HL-60 (cell line): ENCODE measurements around the gene INAFM2.

Experiments
- DNase-seq, 2 experiments: peaks; one replicate each; pipeline ENCODE4 v3.0.0-alpha.2; 2010 to 2020; ENCODE audit warnings: low read depth in 1 of 2, low spot score in 1 of 2
- H3K27ac ChIP-seq: fragments of 250-450 bp; sonication (Bioruptor Pico); replicated peaks from 2 replicates; pipeline ENCODE4 v1.5.1; 2020; ENCODE audit warnings: mild to moderate bottlenecking, moderate library complexity
- H3K27me3 ChIP-seq: fragments of 250-450 bp; sonication (Bioruptor Pico); 2 replicates; pipeline ENCODE4 v1.5.1; 2021; ENCODE audit warnings: mild to moderate bottlenecking, moderate library complexity; ENCODE audit not compliant: insufficient read depth, poor library complexity, severe bottlenecking
- H3K4me3 ChIP-seq: replicated peaks from 2 replicates; pipeline ENCODE4 v1.5.1; 2011; ENCODE audit warnings: mild to moderate bottlenecking, control low read depth, low read length; ENCODE audit not compliant: insufficient read depth
- CTCF ChIP-seq: IDR thresholded peaks from one replicate; pipeline ENCODE4 v1.5.1; 2011; ENCODE audit warnings: low read length, control low read depth, inconsistent platforms; ENCODE audit not compliant: insufficient read depth
- GABPA ChIP-seq: IDR thresholded peaks from 2 replicates; pipeline ENCODE4 v1.6.1; 2012; ENCODE audit warnings: low read depth
- POLR2AphosphoS5 ChIP-seq: IDR thresholded peaks from 2 replicates; pipeline ENCODE4 v1.6.1; 2012; ENCODE audit warnings: low read depth
- REST ChIP-seq: IDR thresholded peaks from 2 replicates; pipeline ENCODE4 v1.6.1; 2012; ENCODE audit warnings: low read depth; ENCODE audit not compliant: insufficient replicate concordance
- SPI1 ChIP-seq: IDR thresholded peaks from 2 replicates; pipeline ENCODE4 v1.6.1; 2012; ENCODE audit warnings: low read depth, mild to moderate bottlenecking, borderline replicate concordance

INAFM2 gene

GRCh38 chr15:40361640-40362039 is 38.1 kb downstream of the INAFM2 start:
- no peak overlapping the region for H3K4me3 ChIP-seq
- H3K27me3 ChIP-seq = no peaks in the 10 kb centered on the region
- no peak overlapping the region for H3K27ac ChIP-seq

GRCh38 chr15:40363611-40364010 is 40.1 kb downstream of the INAFM2 start:
- Histone ChIP-seq H3K27me3 (no peaks in the 10 kb centered on the region), H3K4me3 (no peak overlapping the region), H3K27ac (no peak overlapping the region)
- DNase-seq = no peak
- no peak for TF ChIP-seq GABPA
- no peak for TF ChIP-seq CTCF
- TF ChIP-seq SPI1 = no peak
- no peak for TF ChIP-seq POLR2AphosphoS5
- TF ChIP-seq REST = no peak

More at GRCh38 chr15:40361640-40362039, 38.1 kb downstream of the INAFM2 start:
- DNase-seq = no peak
- TF ChIP-seq REST (no peak), SPI1 (no peak), CTCF (no peak), GABPA (no peak)

- TF ChIP-seq GABPA = no peak
- TF ChIP-seq POLR2AphosphoS5 = no peak
- no peak for TF ChIP-seq REST
- no peak for TF ChIP-seq CTCF
- no peak for TF ChIP-seq SPI1
- no peak overlapping the region for H3K27ac ChIP-seq
- no peak for DNase-seq
- H3K4me3 ChIP-seq = no peak overlapping the region
- H3K27me3 ChIP-seq = no peaks in the 10 kb centered on the region
These were observed 40.8 kb downstream of the INAFM2 start for GRCh38 chr15:40364251-40364650.
